Activated CD8-positive, alpha-beta memory T cell treated with anti-CD3 and anti-CD28 coated beads, Interleukin-2, amount 50 U/mL, for 1 hour (primary cell): Measurements from ENCODE around the gene EDAR.

Source experiments
- DNase-seq: peaks from one replicate; pipeline ENCODE4 v3.0.0-alpha.2; 2020; ENCODE audit errors: extremely low read depth

EDAR gene

GRCh38 chr2:108908713-108909070, 80.3 kb downstream of the EDAR start:
- DNase-seq: no peak

GRCh38 chr2:108907822-108908712, 81.0 kb downstream of the EDAR start:
- DNase-seq: no peak

GRCh38 chr2:108906403-108907077, 82.5 kb downstream of the EDAR start:
- no peak for DNase-seq

- DNase-seq: no peak
These were observed 83.1 kb downstream of the EDAR start for GRCh38 chr2:108905906-108906305.

GRCh38 chr2:108905176-108905575, 83.8 kb downstream of the EDAR start:
- DNase-seq: no peak

GRCh38 chr2:108904680-108905079, 84.3 kb downstream of the EDAR start:
- DNase-seq: no peak

- DNase-seq: no peak
These were observed 90.5 kb downstream of the EDAR start for GRCh38 chr2:108898315-108899082.

GRCh38 chr2:108896741-108897140, 92.3 kb downstream of the EDAR start:
- no peak for DNase-seq

GRCh38 chr2:108895188-108895587, 93.8 kb downstream of the EDAR start:
- no peak for DNase-seq

- no peak for DNase-seq
These were observed 94.3 kb downstream of the EDAR start for GRCh38 chr2:108894766-108895165.

GRCh38 chr2:108893277-108893676, 95.7 kb downstream of the EDAR start:
- DNase-seq: no peak

- DNase-seq: no peak
These were observed 99.1 kb downstream of the EDAR start for GRCh38 chr2:108889907-108890306.

GRCh38 chr2:108884619-108885018, 104.4 kb downstream of the EDAR start:
- DNase-seq: no peak

- no peak for DNase-seq
These were observed 110.7 kb downstream of the EDAR start for GRCh38 chr2:108878276-108878675.

GRCh38 chr2:108877506-108877905, 111.5 kb downstream of the EDAR start:
- DNase-seq: no peak

GRCh38 chr2:108870069-108870644, 118.9 kb downstream of the EDAR start:
- DNase-seq: no peak

- no peak for DNase-seq
These were observed 119.5 kb downstream of the EDAR start for GRCh38 chr2:108869542-108869941.

GRCh38 chr2:108868911-108869310, 120.1 kb downstream of the EDAR start:
- no peak for DNase-seq

GRCh38 chr2:108866041-108866440, 123.0 kb downstream of the EDAR start:
- DNase-seq: no peak

GRCh38 chr2:108858894-108859293, 130.1 kb downstream of the EDAR start:
- no peak for DNase-seq

- DNase-seq: no peak
These were observed 133.8 kb downstream of the EDAR start for GRCh38 chr2:108855194-108855593.

GRCh38 chr2:108854484-108854883, 134.5 kb downstream of the EDAR start:
- no peak for DNase-seq
